Large intestine (tissue), 12 donors: ENCODE data around the gene SERPINC1. TPM values are rescaled to one million over a fixed set of nuclear protein-coding genes. Genes with fewer than 3 reads are reported as not detected.
A peak's percentile ranks its signal among the peaks of the same experiment; 100 is the strongest.
"Not testable (repeated sequence)": the region's sequence is repeated elsewhere in the genome, so short reads cannot be mapped to it uniquely, and the experiment has no call there.

Source experiments
- DNase-seq, 2 donors: peaks; one replicate each; pipeline versions ENCODE4 v3.0.0 to v3.0.0-alpha.2; 2013
- H3K27ac ChIP-seq: one replicate; pipeline ENCODE4 v1.5.1; 2013; ENCODE audit warnings: low read length
- H3K27me3 ChIP-seq: 2 replicates; pipeline ENCODE4 v1.6.1; 2013; ENCODE audit warnings: low read length; ENCODE audit not compliant: control insufficient read depth, insufficient read depth
- H3K36me3 ChIP-seq: 2 replicates; pipeline ENCODE4 v1.6.1; 2013; ENCODE audit warnings: low read length; ENCODE audit not compliant: control insufficient read depth, insufficient read depth
- H3K4me1 ChIP-seq: one replicate; pipeline ENCODE4 v1.6.1; 2013; ENCODE audit warnings: low read length; ENCODE audit not compliant: control insufficient read depth, insufficient read depth
- H3K4me3 ChIP-seq: one replicate; pipeline ENCODE4 v1.5.1; 2013; ENCODE audit warnings: low read length
- H3K9me3 ChIP-seq: one replicate; pipeline ENCODE4 v1.6.1; 2013; ENCODE audit warnings: mild to moderate bottlenecking, low read depth, low read length, moderate library complexity; ENCODE audit not compliant: control insufficient read depth
- WGBS: methylation state at CpG from one replicate; pipeline ENCODE4 v1.1.5; 2013; ENCODE audit warnings: low lambda C conversion rate; ENCODE audit not compliant: insufficient coverage; 5-methylcytosine and 5-hydroxymethylcytosine counted together
- long read RNA-seq, 11 donors: transcript quantifications; one replicate each; lab custom pipeline, GENCODE V29; 2026
- polyA plus RNA-seq: library from polyadenylated mRNA; unstranded; fragments of 120-200 nt; gene quantifications from one replicate; pipeline ENCODE4 v1.2.1, GENCODE V29; 2013

The SERPINC1 gene
- polyA plus RNA-seq, result 0.54 TPM
- long read RNA-seq, donor 1, result 0 reads
- long read RNA-seq, donor 2, partial matches to known transcripts, result 0 of 2 reads
- long read RNA-seq, donor 2, other reads (novel, unspliced or antisense), result 0 of 2 reads
- long read RNA-seq, donor 3, result 0 reads
- long read RNA-seq, donor 4, result 0 reads
- long read RNA-seq, donor 5, result 0 reads
- long read RNA-seq, donor 6, result 0 reads
- long read RNA-seq, donor 7, partial matches to known transcripts, result 0 of 2 reads
- long read RNA-seq, donor 7, other reads (novel, unspliced or antisense), result 0 of 2 reads
- long read RNA-seq, donor 8, result 0 reads
- long read RNA-seq, donor 9, result 0 reads
- long read RNA-seq, donor 10, result 0 reads
- long read RNA-seq, donor 11, partial matches to known transcripts, result 0 of 3 reads
- long read RNA-seq, donor 11, other reads (novel, unspliced or antisense), result 0 of 3 reads

DNA sequence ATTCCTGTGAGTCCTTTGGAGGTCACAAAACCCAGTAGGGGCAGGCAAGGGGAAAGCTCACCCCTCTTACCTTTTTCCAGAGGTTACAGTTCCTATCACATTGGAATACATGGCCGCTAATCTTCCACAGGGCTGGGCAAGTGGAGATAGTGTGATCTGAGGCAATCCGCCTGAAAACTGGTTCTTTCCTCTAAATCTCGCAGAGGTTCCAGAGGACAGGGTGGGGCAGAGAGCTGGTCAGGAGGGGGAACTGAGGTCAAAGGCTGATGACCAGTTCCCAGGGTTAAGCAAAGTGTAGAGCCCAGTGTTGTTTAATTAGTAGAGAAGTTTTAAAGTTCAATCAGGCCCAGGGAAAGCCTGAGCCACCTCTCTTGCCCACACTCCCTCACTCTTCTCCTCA, at the start of gene SERPINC1:
Gene SERPINC1, minus strand, starts transcription at position 179 of the 400 bp plus-strand sequence. Its CDS starts 68 bp downstream, at position 111.
- H3K4me1 ChIP-seq, result peaks cover 17% of the 10 kb centered on the region
- DNase-seq, result peak; percentile 51 to 68
- H3K27ac ChIP-seq, result peak within 1 kb of the TSS; percentile 13
- no peaks in the 10 kb centered on the region for H3K9me3 ChIP-seq
- no peaks in the 10 kb centered on the region for H3K27me3 ChIP-seq
- H3K36me3 ChIP-seq, result no peaks in the 10 kb centered on the region
- H3K4me3 ChIP-seq, result no peak within 1 kb of the TSS
- WGBS, result no CpG with 5 or more reads among the region's 3 CpGs

DNA sequence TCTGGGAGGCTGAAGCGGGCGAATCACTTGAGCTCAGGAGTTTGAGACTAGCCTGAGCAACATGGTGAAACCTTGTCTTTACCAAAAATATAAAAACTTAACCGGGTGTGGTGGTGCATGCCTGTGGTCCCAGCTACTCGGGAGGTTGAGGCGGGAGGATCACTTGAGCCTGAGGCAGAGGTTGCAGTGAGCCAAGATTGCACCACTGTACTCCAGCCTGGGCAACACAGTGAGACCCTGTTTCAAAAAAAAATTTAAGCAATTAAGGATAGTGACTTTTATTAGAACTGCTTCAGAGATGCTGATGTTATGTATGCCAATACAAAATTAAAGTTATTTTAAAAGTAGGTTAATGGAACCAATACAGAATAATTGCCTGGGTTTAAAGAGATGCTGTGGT, 48.8 kb upstream of the SERPINC1 start:
- not testable (repeated sequence) for DNase-seq, H3K27ac ChIP-seq

DNA sequence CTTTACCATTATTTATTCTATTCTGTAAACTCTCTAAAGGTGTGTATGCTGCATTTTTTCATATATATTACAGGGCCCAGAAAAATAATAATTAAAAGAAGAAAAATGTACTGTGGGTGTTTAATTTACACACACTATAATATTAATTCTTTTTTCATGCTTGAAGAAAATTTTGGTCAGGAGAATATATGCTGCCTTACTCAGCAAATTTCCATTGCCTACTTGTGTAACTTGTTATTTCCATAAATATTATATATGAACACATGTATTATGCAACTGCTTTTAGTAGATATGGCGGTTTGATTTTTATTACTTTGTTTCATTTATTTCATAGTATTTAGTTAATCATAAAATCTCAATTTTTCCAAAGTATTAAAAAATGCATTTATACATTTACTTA, 46.4 kb upstream of the SERPINC1 start:
- Histone ChIP-seq H3K4me3 (no peak overlapping the region), H3K36me3 (peaks cover 60% of the 10 kb centered on the region), H3K27me3 (no peaks in the 10 kb centered on the region), H3K4me1 (no peaks in the 10 kb centered on the region), H3K9me3 (no peaks in the 10 kb centered on the region), H3K27ac (no peak overlapping the region)
- no peak for DNase-seq
- WGBS, result 100% methylated on average over 1 of the region's 1 CpG

More for the DNA sequence above, 48.8 kb upstream of the SERPINC1 start:
- not testable (repeated sequence) for H3K4me1 ChIP-seq, H3K9me3 ChIP-seq, H3K4me3 ChIP-seq, H3K27me3 ChIP-seq
- WGBS, result no CpG with 5 or more reads among the region's 5 CpGs
- peaks cover 61% of the 10 kb centered on the region for H3K36me3 ChIP-seq

DNA sequence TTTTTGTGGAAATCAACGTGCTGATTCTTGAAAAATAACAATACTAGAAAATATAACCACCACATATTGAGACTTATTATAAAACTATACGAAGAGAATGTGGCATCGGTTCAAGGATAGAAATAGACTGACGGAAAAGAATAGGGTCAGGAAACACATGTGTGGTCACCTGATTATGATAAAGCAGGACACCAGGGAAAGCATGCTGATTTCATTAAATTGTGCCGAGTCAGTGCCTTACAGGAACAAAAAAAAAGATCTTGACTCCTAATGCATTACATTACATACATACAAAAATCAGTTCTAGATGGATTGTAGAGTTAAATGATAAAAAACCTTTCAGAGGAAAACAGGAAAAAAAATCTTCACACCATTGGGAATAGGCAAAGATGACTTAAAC, 43.5 kb upstream of the SERPINC1 start:
- Histone ChIP-seq H3K27me3 (no peaks in the 10 kb centered on the region), H3K4me3 (no peak overlapping the region), H3K36me3 (peaks cover 55% of the 10 kb centered on the region), H3K9me3 (no peaks in the 10 kb centered on the region), H3K4me1 (no peaks in the 10 kb centered on the region), H3K27ac (no peak overlapping the region)
- DNase-seq, result no peak
- WGBS, result 92% methylated on average over 3 of the region's 5 CpGs

DNA sequence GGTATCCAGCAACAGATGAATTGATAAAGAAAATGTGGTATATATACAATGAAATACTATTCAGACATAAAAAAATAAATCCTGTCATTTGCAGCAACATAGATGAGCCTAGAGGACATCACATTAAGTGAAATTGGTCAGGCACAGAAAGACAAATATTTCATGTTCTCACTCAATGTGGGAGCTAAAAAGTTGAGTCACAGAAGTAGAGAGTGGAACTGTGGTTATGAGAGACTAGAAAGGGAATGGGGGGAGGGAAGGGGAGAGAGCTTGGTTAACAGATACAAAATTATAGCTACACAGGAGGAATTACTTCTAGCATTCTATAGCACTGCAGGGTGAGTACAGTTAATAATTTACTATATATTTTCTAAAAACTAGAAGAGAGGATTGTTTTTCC, 37.1 kb upstream of the SERPINC1 start:
- no peaks in the 10 kb centered on the region for H3K4me1 ChIP-seq
- peaks cover 50% of the 10 kb centered on the region for H3K36me3 ChIP-seq
- H3K9me3 ChIP-seq, result no peaks in the 10 kb centered on the region
- no peak overlapping the region for H3K27ac ChIP-seq
- DNase-seq, result no peak
- no peaks in the 10 kb centered on the region for H3K27me3 ChIP-seq
- no peak overlapping the region for H3K4me3 ChIP-seq

DNA sequence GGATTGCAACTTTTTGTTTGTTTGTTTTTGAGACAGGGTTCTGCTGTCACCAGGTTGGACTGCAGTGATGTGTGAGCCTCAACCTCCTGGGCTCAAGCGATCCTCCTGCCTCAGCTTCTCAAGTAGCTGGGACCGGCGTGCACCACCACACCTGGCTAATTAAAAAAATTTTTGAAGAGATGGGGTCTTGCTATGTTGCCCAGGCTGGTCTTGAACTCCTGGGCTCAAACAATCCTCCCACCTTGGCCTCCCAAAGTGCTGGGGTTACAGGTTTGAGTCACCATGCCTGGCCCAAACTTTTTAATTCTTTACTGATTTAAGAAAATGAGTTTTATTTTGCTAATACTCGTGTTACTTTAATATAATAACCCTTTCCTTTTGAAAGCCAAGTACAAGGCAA, 31.5 kb upstream of the SERPINC1 start:
- WGBS, result 100% methylated on average over 1 of the region's 4 CpGs
- no peaks in the 10 kb centered on the region for H3K27me3 ChIP-seq

DNA sequence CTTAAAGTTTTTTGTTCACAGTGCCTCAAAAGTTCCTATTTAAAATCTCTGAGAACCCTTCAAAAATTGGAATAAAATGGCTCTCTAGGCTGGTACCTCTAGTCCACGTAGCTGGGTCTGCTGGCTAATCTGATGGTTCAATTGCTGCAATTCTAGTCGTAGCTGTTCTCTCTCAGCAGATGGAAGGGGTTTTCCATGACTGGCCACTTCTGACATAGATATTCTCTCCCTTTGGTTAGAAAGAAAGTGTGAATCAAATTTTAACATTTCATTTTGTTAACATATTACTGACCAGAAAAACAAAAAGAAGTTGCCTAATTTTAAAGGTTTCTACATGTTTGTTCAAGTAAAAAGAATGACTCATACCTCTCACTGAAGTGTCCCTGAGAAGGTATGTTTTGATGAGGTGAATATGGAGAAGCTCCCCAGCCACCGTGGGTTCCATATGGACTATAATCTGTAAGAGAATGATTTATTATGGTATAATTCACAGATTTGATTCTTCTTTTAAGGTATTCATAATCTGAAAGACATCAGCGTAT, 29.3 kb upstream of the SERPINC1 start:
- WGBS, result 100% methylated on average over 1 of the region's 4 CpGs

More for the DNA sequence above, 31.5 kb upstream of the SERPINC1 start:
- peaks cover 79% of the 10 kb centered on the region for H3K36me3 ChIP-seq
- H3K27ac ChIP-seq, result no peak overlapping the region
- no peaks in the 10 kb centered on the region for H3K4me1 ChIP-seq
- H3K9me3 ChIP-seq, result no peaks in the 10 kb centered on the region
- DNase-seq, result no peak
- no peak overlapping the region for H3K4me3 ChIP-seq

DNA sequence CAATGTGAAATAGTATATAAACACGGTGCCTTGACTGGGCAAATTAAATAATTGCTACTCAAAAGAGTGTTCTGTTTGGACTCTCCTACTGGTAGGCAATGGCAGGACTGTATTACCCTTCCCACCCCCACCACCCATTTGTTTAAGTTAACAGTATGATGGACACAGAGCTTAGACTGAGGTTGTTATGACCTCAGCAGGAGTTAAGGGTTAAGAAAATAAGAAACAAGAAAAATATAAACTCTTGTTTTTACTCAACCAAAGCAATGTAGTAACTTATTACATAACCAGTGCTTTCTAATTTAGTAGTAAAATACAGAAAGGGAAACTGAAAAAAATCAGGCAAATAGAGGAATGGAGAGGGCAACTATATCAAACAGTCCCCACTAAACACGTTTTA, 19.9 kb upstream of the SERPINC1 start:
- Histone ChIP-seq H3K27me3 (no peaks in the 10 kb centered on the region), H3K4me3 (no peak overlapping the region), H3K9me3 (no peaks in the 10 kb centered on the region), H3K4me1 (no peaks in the 10 kb centered on the region), H3K36me3 (peaks cover 32% of the 10 kb centered on the region), H3K27ac (no peak overlapping the region)
- WGBS, result no CpG with 5 or more reads among the region's 2 CpGs
- DNase-seq, result no peak

More for the DNA sequence above, 29.3 kb upstream of the SERPINC1 start:
- no peaks in the 10 kb centered on the region for H3K4me1 ChIP-seq
- no peak overlapping the region for H3K4me3 ChIP-seq
- H3K36me3 ChIP-seq, result peaks cover 75% of the 10 kb centered on the region
- no peaks in the 10 kb centered on the region for H3K9me3 ChIP-seq
- no peaks in the 10 kb centered on the region for H3K27me3 ChIP-seq
- no peak for DNase-seq
- no peak overlapping the region for H3K27ac ChIP-seq

DNA sequence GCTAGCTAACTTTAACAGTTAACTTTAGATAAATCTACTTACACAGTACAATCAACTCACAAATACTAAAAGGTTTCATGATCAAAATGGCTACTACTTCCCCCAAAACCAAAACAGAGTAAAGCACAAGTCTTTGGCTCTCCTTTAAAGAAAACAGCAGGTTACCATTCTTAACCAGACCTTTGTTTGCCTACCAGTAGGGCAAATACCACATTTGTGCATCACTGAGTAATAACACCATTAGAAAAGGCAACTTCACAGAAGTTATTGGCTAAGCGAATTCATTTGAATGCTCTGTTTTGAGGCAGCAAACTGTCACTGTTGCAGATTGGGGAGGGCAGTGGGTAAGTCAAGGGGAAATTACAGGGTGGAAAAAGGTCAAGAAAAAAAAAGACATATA, 17.3 kb upstream of the SERPINC1 start:
- DNase-seq, result no peak
- Histone ChIP-seq H3K9me3 (no peaks in the 10 kb centered on the region), H3K27me3 (no peaks in the 10 kb centered on the region), H3K4me3 (no peak overlapping the region), H3K27ac (no peak overlapping the region), H3K4me1 (no peaks in the 10 kb centered on the region), H3K36me3 (peaks cover 21% of the 10 kb centered on the region)
- 100% methylated on average over 1 of the region's 1 CpG for WGBS

DNA sequence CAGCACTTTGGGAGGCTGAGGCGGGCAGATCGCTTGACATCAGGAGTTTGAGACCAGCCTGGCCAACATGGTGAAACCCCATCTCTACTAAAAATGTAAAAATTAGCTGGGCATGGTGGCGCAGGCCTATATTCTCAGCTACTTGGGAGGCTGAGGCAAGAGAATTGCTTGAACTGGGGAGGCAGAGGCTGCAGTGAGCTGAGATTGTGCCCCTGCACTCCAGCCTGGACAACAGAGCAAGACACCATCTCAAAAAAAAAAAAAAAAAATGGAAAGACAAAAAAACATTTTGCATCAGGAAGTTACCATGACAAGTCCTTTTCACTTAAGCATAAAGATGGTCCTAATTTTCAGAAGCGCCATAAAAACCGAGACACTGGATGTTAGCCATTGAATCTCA, 13.4 kb upstream of the SERPINC1 start:
- peaks cover 13% of the 10 kb centered on the region for H3K4me1 ChIP-seq
- not testable (repeated sequence) for H3K9me3 ChIP-seq, H3K27ac ChIP-seq, H3K36me3 ChIP-seq, DNase-seq, H3K4me3 ChIP-seq, H3K27me3 ChIP-seq
- 100% methylated on average over 1 of the region's 5 CpGs for WGBS
